Transverse colon (tissue), 3 donors: ENCODE results near the gene TEX26.

Experiments used
- CTCF ChIP-seq, 5 experiments: fragments of 200-600 bp in 3 of 5; fragments of 450-650 bp in 2 of 5; sonication (generic) in 3 of 5; IDR thresholded peaks; 1 replicate in 2 of 5; 2 replicates in 3 of 5; pipeline ENCODE4 v1.5.1; 2016 to 2017; ENCODE audit warnings: antibody characterized with exemption in 5 of 5, inconsistent platforms in 3 of 5, mild to moderate bottlenecking in 2 of 5, moderate library complexity in 1 of 5
- EP300 ChIP-seq: sonication (generic); formaldehyde crosslinking; IDR thresholded peaks from one replicate; pipeline ENCODE4 v1.6.1; 2017; ENCODE audit warnings: antibody characterized with exemption, low read depth
- POLR2A ChIP-seq: fragments of 450-650 bp; IDR thresholded peaks from one replicate; pipeline ENCODE4 v1.6.1; 2016; ENCODE audit warnings: antibody characterized with exemption, mild to moderate bottlenecking, moderate library complexity

- TF ChIP-seq POLR2A (no peak), CTCF (IDR thresholded peaks at IDR 0.05) (no peak), EP300 (no peak)
These were observed 33.7 kb upstream of the TEX26 start for GRCh38 chr13:30898678-30899241.
